ENCODE measurements around the gene HS1BP3. TPM values are rescaled to one million over a fixed set of nuclear protein-coding genes. Genes with fewer than 3 reads are reported as not detected.

HS1BP3 gene
- polyA plus RNA-seq, 1 experiment, result 14.2 TPM

- no peak overlapping the region for H3K27ac ChIP-seq (ENCODE audit: low read depth, low read length)
- no peak for DNase-seq (ENCODE audit: low read depth, low spot score)
- TF ChIP-seq, protein P1, sequence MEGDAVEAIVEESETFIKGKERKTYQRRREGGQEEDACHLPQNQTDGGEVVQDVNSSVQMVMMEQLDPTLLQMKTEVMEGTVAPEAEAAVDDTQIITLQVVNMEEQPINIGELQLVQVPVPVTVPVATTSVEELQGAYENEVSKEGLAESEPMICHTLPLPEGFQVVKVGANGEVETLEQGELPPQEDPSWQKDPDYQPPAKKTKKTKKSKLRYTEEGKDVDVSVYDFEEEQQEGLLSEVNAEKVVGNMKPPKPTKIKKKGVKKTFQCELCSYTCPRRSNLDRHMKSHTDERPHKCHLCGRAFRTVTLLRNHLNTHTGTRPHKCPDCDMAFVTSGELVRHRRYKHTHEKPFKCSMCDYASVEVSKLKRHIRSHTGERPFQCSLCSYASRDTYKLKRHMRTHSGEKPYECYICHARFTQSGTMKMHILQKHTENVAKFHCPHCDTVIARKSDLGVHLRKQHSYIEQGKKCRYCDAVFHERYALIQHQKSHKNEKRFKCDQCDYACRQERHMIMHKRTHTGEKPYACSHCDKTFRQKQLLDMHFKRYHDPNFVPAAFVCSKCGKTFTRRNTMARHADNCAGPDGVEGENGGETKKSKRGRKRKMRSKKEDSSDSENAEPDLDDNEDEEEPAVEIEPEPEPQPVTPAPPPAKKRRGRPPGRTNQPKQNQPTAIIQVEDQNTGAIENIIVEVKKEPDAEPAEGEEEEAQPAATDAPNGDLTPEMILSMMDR (IDR thresholded peaks at IDR 0.05; ENCODE audit: low read depth, low read length), result no peak
- H3K27me3 ChIP-seq (ENCODE audit: control insufficient read depth, insufficient read depth, low read length), result no peaks in the 10 kb centered on the region
- ChIA-PET POLR2A (interaction anchor here (4.6 kb wide), 1 partner anchor 169 kb away, joined by 68 read pairs; the partner anchor contains the start of gene RHOB), CTCF (interaction anchor here (2.1 kb wide), 1 partner anchor 175 kb away, joined by 9 read pairs; no protein-coding TSS in a partner anchor)
- no peak overlapping the region for H3K4me3 ChIP-seq (ENCODE audit: low read depth, low read length)
- no peaks in the 10 kb centered on the region; the same call in 1 of the 2 replicates for H3K9me3 ChIP-seq (ENCODE audit: control insufficient read depth, insufficient read depth, low read length)
Measured at GRCh38 chr2:20616341-20616871, 34.5 kb downstream of the HS1BP3 start.

GRCh38 chr2:20615466-20616241 lies 35.2 kb downstream of the HS1BP3 start:
- TF ChIP-seq, protein P1 (IDR thresholded peaks at IDR 0.05; ENCODE audit: low read depth, low read length), result no peak
- no peaks in the 10 kb centered on the region for H3K27me3 ChIP-seq (ENCODE audit: control insufficient read depth, insufficient read depth, low read length)
- CTCF ChIA-PET, result interaction anchor here (1.2 to 1.7 kb wide), 3 partner anchors 11 to 14 kb away, joined by 3 to 6 read pairs (median 4); no protein-coding TSS in a partner anchor
- no peaks in the 10 kb centered on the region; the same call in 1 of the 2 replicates for H3K9me3 ChIP-seq (ENCODE audit: control insufficient read depth, insufficient read depth, low read length)
- DNase-seq (ENCODE audit: low read depth, low spot score), result no peak
- POLR2A ChIA-PET, result interaction anchor here (1.4 to 4.6 kb wide), 2 partner anchors 168 to 169 kb away, joined by 10 to 68 read pairs; partner anchors contain the start of gene RHOB
- no peak overlapping the region for H3K27ac ChIP-seq (ENCODE audit: low read depth, low read length)
- no peak overlapping the region for H3K4me3 ChIP-seq (ENCODE audit: low read depth, low read length)

GRCh38 chr2:20615068-20615465 lies 35.8 kb downstream of the HS1BP3 start:
- ChIA-PET CTCF (interaction anchor here (1.2 to 1.7 kb wide), 3 partner anchors 10 to 14 kb away, joined by 3 to 6 read pairs (median 4); no protein-coding TSS in a partner anchor), POLR2A (interaction anchor here (1.4 kb wide), 1 partner anchor 168 kb away, joined by 10 read pairs; the partner anchor contains the start of gene RHOB)
- no peak overlapping the region for H3K4me3 ChIP-seq (ENCODE audit: low read depth, low read length)
- H3K9me3 ChIP-seq (ENCODE audit: control insufficient read depth, insufficient read depth, low read length), result no peaks in the 10 kb centered on the region; the same call in 1 of the 2 replicates
- DNase-seq (ENCODE audit: low read depth, low spot score), result no peak
- TF ChIP-seq, protein P1 (IDR thresholded peaks at IDR 0.05; ENCODE audit: low read depth, low read length), result no peak
- H3K27ac ChIP-seq (ENCODE audit: low read depth, low read length), result no peak overlapping the region
- no peaks in the 10 kb centered on the region for H3K27me3 ChIP-seq (ENCODE audit: control insufficient read depth, insufficient read depth, low read length)

DNA sequence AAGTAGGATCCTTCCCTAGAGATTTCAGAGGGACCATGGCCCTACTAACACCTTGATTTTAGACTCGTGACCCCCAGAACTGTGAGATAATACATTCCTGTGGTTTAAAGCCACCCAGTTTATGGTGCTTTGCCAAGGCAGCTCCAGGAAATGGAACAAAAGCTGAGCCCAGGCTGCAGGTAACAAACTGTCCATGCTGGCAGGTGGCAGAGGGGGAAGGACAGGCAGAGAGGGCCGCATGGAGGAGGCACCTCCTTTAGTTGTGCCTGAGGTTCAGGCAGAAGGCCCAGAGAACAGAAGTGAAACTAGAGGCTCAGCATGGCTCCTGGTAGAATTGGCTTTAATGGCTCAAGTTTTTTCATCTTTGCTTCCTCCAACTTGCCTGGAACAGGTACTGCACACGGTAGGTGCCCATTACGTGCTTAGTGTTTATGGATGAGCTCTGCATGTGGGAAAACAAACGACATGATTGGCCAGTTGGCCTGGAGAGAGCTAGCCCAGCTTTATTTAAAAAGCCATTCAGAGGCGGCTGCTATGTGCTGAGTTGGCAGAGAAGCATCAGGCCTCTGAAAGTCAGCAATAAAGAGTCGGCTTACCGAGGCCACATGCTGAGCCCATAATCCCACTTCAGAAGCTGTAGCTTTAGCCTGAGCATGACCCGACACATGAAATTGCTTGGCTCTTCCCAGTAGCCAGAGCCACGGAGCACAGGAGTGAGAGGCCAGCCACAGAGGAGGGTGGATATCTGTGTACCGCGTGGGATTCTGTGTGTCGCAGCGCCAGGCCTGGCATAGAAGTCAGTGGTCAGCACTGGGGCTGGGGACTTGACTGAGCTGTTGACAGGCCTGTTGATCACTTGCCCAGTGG lies 36.5 kb downstream of the HS1BP3 start:
- TF ChIP-seq, protein P1 (IDR thresholded peaks at IDR 0.05; ENCODE audit: low read depth, low read length), result no peak
- Histone ChIP-seq H3K27ac (ENCODE audit: low read depth, low read length) (no peak overlapping the region), H3K4me3 (ENCODE audit: low read depth, low read length) (no peak overlapping the region), H3K27me3 (ENCODE audit: control insufficient read depth, insufficient read depth, low read length) (no peaks in the 10 kb centered on the region), H3K9me3 (ENCODE audit: control insufficient read depth, insufficient read depth, low read length) (no peaks in the 10 kb centered on the region; the same call in 1 of the 2 replicates)
- no peak for DNase-seq (ENCODE audit: low read depth, low spot score)
- ChIA-PET CTCF (interaction anchor here (0.6 to 1.7 kb wide), 6 partner anchors 9 to 173 kb away, joined by 3 to 6 read pairs (median 4); no protein-coding TSS in a partner anchor), POLR2A (interaction anchor here (1.4 kb wide), 1 partner anchor 167 kb away, joined by 10 read pairs; the partner anchor contains the start of gene RHOB)
